Cardiac muscle cell (in vitro differentiated cells and primary cell): ENCODE results near the gene GAA. TPM values are rescaled to one million over a fixed set of nuclear protein-coding genes. Genes with fewer than 3 reads are reported as not detected.

Source experiments
- DNase-seq, 2 donors: peaks; one replicate each; pipeline versions ENCODE4 v3.0.0 to v3.0.0-alpha.2; 2010 to 2017; ENCODE audit warnings: low read depth in 1 of 2, low spot score in 1 of 2
- H3K27ac ChIP-seq: fragments of 200-600 bp; sonication (generic); 2 replicates; pipeline ENCODE4 v1.5.1; 2016
- H3K27me3 ChIP-seq: fragments of 200-600 bp; sonication (generic); 2 replicates; pipeline ENCODE4 v1.6.0; 2016; ENCODE audit warnings: control low read depth
- H3K36me3 ChIP-seq: fragments of 200-600 bp; sonication (generic); 2 replicates; pipeline ENCODE4 v1.5.1; 2016; ENCODE audit warnings: control low read depth
- H3K4me1 ChIP-seq: fragments of 200-600 bp; sonication (generic); 2 replicates; pipeline ENCODE4 v1.8.1; 2017; ENCODE audit warnings: low read depth, mild to moderate bottlenecking, mixed run types
- H3K4me3 ChIP-seq: fragments of 200-600 bp; sonication (generic); 2 replicates; pipeline ENCODE4 v1.5.1; 2016; ENCODE audit warnings: mild to moderate bottlenecking
- H3K9me3 ChIP-seq: fragments of 200-600 bp; sonication (generic); 2 replicates; pipeline ENCODE4 v1.5.1; 2017; ENCODE audit warnings: low read depth, mild to moderate bottlenecking, control low read depth
- CTCF ChIP-seq: IDR thresholded peaks from 2 replicates; pipeline ENCODE4 v1.5.1; 2012; ENCODE audit warnings: low read depth, mild to moderate bottlenecking, low read length
- polyA plus RNA-seq: library from polyadenylated mRNA; unstranded; fragments of >200 nt; fragmentation: Nextera tagmentation; extraction: Ambion mirVana; gene quantifications from 2 replicates; pipeline ENCODE4 v1.2.1, GENCODE V29; 2016
- total RNA-seq: library from RNA; depleted of rRNA; stranded (reverse); fragments of >200 nt; gene quantifications from 2 replicates; pipeline ENCODE4 v1.2.3, GENCODE V29; 2016

The GAA gene
- total and polyA plus RNA-seq, 2 experiments from 2014 or later: 72.7 to 150 TPM

GRCh38 chr17:80118601-80119270 is 17.4 kb downstream of the GAA start:
- TF ChIP-seq CTCF: no peak
- no peak for DNase-seq
- Histone ChIP-seq H3K9me3 (no peaks in the 10 kb centered on the region), H3K4me1 (no peaks in the 10 kb centered on the region), H3K36me3 (no peaks in the 10 kb centered on the region), H3K27ac (no peak overlapping the region), H3K4me3 (no peak overlapping the region), H3K27me3 (no peaks in the 10 kb centered on the region)

- Histone ChIP-seq H3K9me3 (no peaks in the 10 kb centered on the region), H3K36me3 (no peaks in the 10 kb centered on the region), H3K27me3 (no peaks in the 10 kb centered on the region), H3K27ac (no peak overlapping the region), H3K4me1 (no peaks in the 10 kb centered on the region), H3K4me3 (no peak overlapping the region)
- no peak for TF ChIP-seq CTCF
- DNase-seq: no peak
Observed at GRCh38 chr17:80119271-80119791, 17.9 kb downstream of the GAA start.

- H3K4me3 ChIP-seq: no peak overlapping the region
- TF ChIP-seq CTCF: no peak
- no peaks in the 10 kb centered on the region for H3K9me3 ChIP-seq
- no peak for DNase-seq
- H3K36me3 ChIP-seq: no peaks in the 10 kb centered on the region
- no peaks in the 10 kb centered on the region for H3K4me1 ChIP-seq
- H3K27me3 ChIP-seq: no peaks in the 10 kb centered on the region
- no peak overlapping the region for H3K27ac ChIP-seq
Observed at GRCh38 chr17:80119839-80120238, 18.5 kb downstream of the GAA start.

- no peak for TF ChIP-seq CTCF
- Histone ChIP-seq H3K9me3 (no peaks in the 10 kb centered on the region), H3K4me3 (no peak overlapping the region), H3K27me3 (no peaks in the 10 kb centered on the region), H3K27ac (no peak overlapping the region), H3K4me1 (no peaks in the 10 kb centered on the region), H3K36me3 (no peaks in the 10 kb centered on the region)
- no peak for DNase-seq
Observed at GRCh38 chr17:80122026-80122575, 20.7 kb downstream of the GAA start.

GRCh38 chr17:80122926-80123505 is 21.6 kb downstream of the GAA start:
- DNase-seq: no peak
- no peaks in the 10 kb centered on the region for H3K27me3 ChIP-seq
- TF ChIP-seq CTCF: no peak
- H3K4me3 ChIP-seq: no peak overlapping the region
- H3K4me1 ChIP-seq: no peaks in the 10 kb centered on the region
- H3K36me3 ChIP-seq: no peaks in the 10 kb centered on the region
- H3K9me3 ChIP-seq: no peaks in the 10 kb centered on the region
- H3K27ac ChIP-seq: no peak overlapping the region
